Keratinocyte (primary cell): ENCODE results near the gene KLF3. TPM values are rescaled to one million over a fixed set of nuclear protein-coding genes. Genes with fewer than 3 reads are reported as not detected.

ENCODE experiments used
- DNase-seq: peaks from one replicate; pipeline ENCODE4 v3.0.0-alpha.2; 2011; ENCODE audit warnings: low read depth, missing footprints, low spot score
- FAIRE-seq: peaks from 2 replicates; lab custom pipeline; 2011; peaks lifted over from hg19 to GRCh38; lab: Jason Lieb, UNC
- H2AFZ ChIP-seq: 2 replicates; pipeline ENCODE4 v1.6.0; 2012; ENCODE audit warnings: low read length, control low read depth, inconsistent platforms; ENCODE audit not compliant: control insufficient read depth
- H3K27ac ChIP-seq: 2 replicates; pipeline ENCODE4 v1.5.1; 2011; ENCODE audit warnings: low read length; ENCODE audit not compliant: control insufficient read depth, insufficient read depth
- H3K27me3 ChIP-seq: 3 replicates; pipeline ENCODE4 v1.6.0; 2011; ENCODE audit warnings: low read length; ENCODE audit not compliant: control insufficient read depth, insufficient read depth; ENCODE audit errors: extremely low read depth
- H3K36me3 ChIP-seq, 2 experiments: 2 replicates in 1 of 2; 3 replicates in 1 of 2; pipeline ENCODE4 v1.5.1; 2011; ENCODE audit warnings: low read length in 2 of 2, mild to moderate bottlenecking in 1 of 2; ENCODE audit not compliant: control insufficient read depth in 2 of 2, insufficient read depth in 2 of 2; ENCODE audit errors: extremely low read depth in 1 of 2
- H3K4me1 ChIP-seq: 3 replicates; pipeline ENCODE4 v1.5.1; 2011; ENCODE audit warnings: low read length; ENCODE audit not compliant: control insufficient read depth, insufficient read depth; ENCODE audit errors: extremely low read depth
- H3K4me2 ChIP-seq: 3 replicates; pipeline ENCODE4 v1.6.0; 2011; ENCODE audit warnings: low read depth, low read length; ENCODE audit not compliant: control insufficient read depth, insufficient read depth; ENCODE audit errors: extremely low read depth
- H3K4me3 ChIP-seq, 3 experiments: fragments of 200-600 bp in 1 of 3; sonication (generic) in 1 of 3; 2 replicates in 2 of 3; 3 replicates in 1 of 3; pipeline ENCODE4 v1.5.1; 2011 to 2016; ENCODE audit warnings: low read length in 3 of 3, mild to moderate bottlenecking in 3 of 3, control low read depth in 2 of 3, inconsistent platforms in 1 of 3, low read depth in 1 of 3, mixed read lengths in 1 of 3, mixed run types in 1 of 3, moderate library complexity in 1 of 3; ENCODE audit not compliant: control insufficient read depth in 2 of 3, insufficient read depth in 2 of 3; ENCODE audit errors: extremely low read depth in 1 of 3
- H3K79me2 ChIP-seq: 2 replicates; pipeline ENCODE4 v1.6.0; 2012; ENCODE audit warnings: low read length; ENCODE audit not compliant: control insufficient read depth, insufficient read depth
- H3K9ac ChIP-seq: 3 replicates; pipeline ENCODE4 v1.6.0; 2011; ENCODE audit warnings: low read length; ENCODE audit not compliant: control insufficient read depth, insufficient read depth; ENCODE audit errors: extremely low read depth
- H3K9me1 ChIP-seq: 3 replicates; pipeline ENCODE4 v1.6.0; 2011; ENCODE audit warnings: low read length; ENCODE audit not compliant: control insufficient read depth, insufficient read depth; ENCODE audit errors: extremely low read depth
- H3K9me3 ChIP-seq: 2 replicates; pipeline ENCODE4 v1.5.1; 2012; ENCODE audit warnings: low read depth, low read length; ENCODE audit not compliant: control insufficient read depth
- H4K20me1 ChIP-seq: 3 replicates; pipeline ENCODE4 v1.6.0; 2011; ENCODE audit warnings: low read length; ENCODE audit not compliant: control insufficient read depth, insufficient read depth; ENCODE audit errors: extremely low read depth
- EZH2 ChIP-seq: IDR thresholded peaks from one replicate; pipeline ENCODE4 v1.6.1; 2012; ENCODE audit warnings: inconsistent platforms, mild to moderate bottlenecking, low read length, moderate library complexity
- dilution Hi-C: fragments of 300-500 bp; cut with MboI; formaldehyde crosslinking; loops from one replicate; pipeline ENCODE4 v1.7.0; 2020; ENCODE audit warnings: low sequenced_read_pairs; ENCODE audit not compliant: extremely low pct_ligation_motif_present
- polyA plus RNA-seq, 5 experiments: library from polyadenylated mRNA; depleted of rRNA in 3 of 5; stranded (reverse) in 3 of 5; stranded (forward) in 1 of 5; unstranded in 1 of 5; fragments of >200 nt; gene quantifications; 1 replicate in 1 of 5; 2 replicates in 3 of 5; 3 replicates in 1 of 5; pipeline versions ENCODE4 v1.2.1 to v1.2.3, GENCODE V29; 2011 to 2012; ENCODE audit warnings: missing spikeins in 2 of 5, low read depth in 1 of 5, low replicate concordance in 1 of 5
- TF ChIP-seq, protein P1 (sequence below), 3 experiments: IDR thresholded peaks in 1 of 3; conservative IDR thresholded peaks in 1 of 3; optimal IDR thresholded peaks in 1 of 3; 2 replicates in 2 of 3; 3 replicates in 1 of 3; pipeline versions ENCODE3 to v1.5.1; 2011; ENCODE audit warnings: low read length in 3 of 3, mild to moderate bottlenecking in 3 of 3, moderate library complexity in 2 of 3, control low read depth in 1 of 3, inconsistent platforms in 1 of 3; ENCODE audit not compliant: insufficient read depth in 2 of 3; ENCODE audit errors: extremely low read depth in 1 of 3

The KLF3 gene
- polyA plus RNA-seq, 1 donor (not counting 4 experiments of a cell fraction or from before 2014, with no cell fraction given): 39.9 TPM

DNA sequence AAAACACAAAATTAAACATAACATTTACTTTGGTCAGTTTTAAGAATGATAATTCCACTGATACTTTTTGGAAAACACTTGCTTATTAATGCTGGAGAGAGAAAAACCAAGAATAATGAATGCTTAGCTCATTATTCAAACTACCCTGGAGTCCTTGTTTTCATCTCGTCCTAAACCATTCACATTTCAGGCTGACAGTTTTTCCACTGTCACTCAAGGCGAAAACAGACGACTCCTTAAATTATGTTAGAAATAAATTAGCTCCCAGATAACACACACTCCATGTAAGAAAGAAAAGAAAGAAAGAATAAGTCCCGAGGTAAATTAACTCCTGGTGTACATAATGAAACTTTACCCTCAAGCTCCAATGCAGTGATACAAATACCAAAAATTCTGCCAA is 85.3 kb downstream of the KLF3 start:
- dilution Hi-C loops: no loop called here
- Histone ChIP-seq H3K27me3 (no peaks in the 10 kb centered on the region), H3K4me3 (no peak overlapping the region), H3K9ac (no peak overlapping the region), H3K9me3 (no peaks in the 10 kb centered on the region), H3K9me1 (peaks cover 3% of the 10 kb centered on the region), H3K79me2 (no peaks in the 10 kb centered on the region), H4K20me1 (no peaks in the 10 kb centered on the region), H3K27ac (no peak overlapping the region), H2AFZ (no peak overlapping the region), H3K4me1 (peaks cover 15% of the 10 kb centered on the region), H3K4me2 (no peak overlapping the region), H3K36me3 (no peaks in the 10 kb centered on the region)
- FAIRE-seq (no peak), DNase-seq (no peak)
- no peak for TF ChIP-seq EZH2
- TF ChIP-seq, protein P1, sequence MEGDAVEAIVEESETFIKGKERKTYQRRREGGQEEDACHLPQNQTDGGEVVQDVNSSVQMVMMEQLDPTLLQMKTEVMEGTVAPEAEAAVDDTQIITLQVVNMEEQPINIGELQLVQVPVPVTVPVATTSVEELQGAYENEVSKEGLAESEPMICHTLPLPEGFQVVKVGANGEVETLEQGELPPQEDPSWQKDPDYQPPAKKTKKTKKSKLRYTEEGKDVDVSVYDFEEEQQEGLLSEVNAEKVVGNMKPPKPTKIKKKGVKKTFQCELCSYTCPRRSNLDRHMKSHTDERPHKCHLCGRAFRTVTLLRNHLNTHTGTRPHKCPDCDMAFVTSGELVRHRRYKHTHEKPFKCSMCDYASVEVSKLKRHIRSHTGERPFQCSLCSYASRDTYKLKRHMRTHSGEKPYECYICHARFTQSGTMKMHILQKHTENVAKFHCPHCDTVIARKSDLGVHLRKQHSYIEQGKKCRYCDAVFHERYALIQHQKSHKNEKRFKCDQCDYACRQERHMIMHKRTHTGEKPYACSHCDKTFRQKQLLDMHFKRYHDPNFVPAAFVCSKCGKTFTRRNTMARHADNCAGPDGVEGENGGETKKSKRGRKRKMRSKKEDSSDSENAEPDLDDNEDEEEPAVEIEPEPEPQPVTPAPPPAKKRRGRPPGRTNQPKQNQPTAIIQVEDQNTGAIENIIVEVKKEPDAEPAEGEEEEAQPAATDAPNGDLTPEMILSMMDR (optimal IDR thresholded peaks at IDR 0.05 in 1 of 3, IDR thresholded peaks at IDR 0.05 in 1 of 3, conservative IDR thresholded peaks at IDR 0.05 in 1 of 3; ENCODE audit: extremely low read depth in 1 of 3, insufficient read depth in 2 of 3, low read length in 3 of 3): no peak

Other genes with a start within 250 kb of the KLF3 start
- gene TLR10, start 118.8 kb downstream of the KLF3 start, polyA plus RNA-seq: 0.01 to 0.23 TPM (median 0.05 TPM) in 3 replicates
- gene TLR1, start 140.6 kb downstream of the KLF3 start, polyA plus RNA-seq: 0.42 to 1.6 TPM (median 0.73 TPM) in 3 replicates
- gene TLR6, start 192.6 kb downstream of the KLF3 start, polyA plus RNA-seq: 0.88 to 1.4 TPM (median 1.3 TPM) in 3 replicates
- gene FAM114A1, start 203.6 kb downstream of the KLF3 start, polyA plus RNA-seq: 39.8 to 79.4 TPM (median 47.2 TPM) in 3 replicates